CD8-positive, alpha-beta memory T cell (primary cell): ENCODE data around the gene IL1R2. TPM values are rescaled to one million over a fixed set of nuclear protein-coding genes. Genes with fewer than 3 reads are reported as not detected.
A peak's percentile ranks its signal among the peaks of the same experiment; 100 is the strongest.

Experiments used
- CTCF ChIA-PET: fragments of 350-600 bp; sonication (Branson Sonifier 250); formaldehyde crosslinking; loops from one replicate; lab custom pipeline; 2021; ENCODE audit warnings: antibody characterized with exemption; lab: Charles Lee
- POLR2A ChIA-PET: fragments of 350-600 bp; sonication (Branson Sonifier 250); formaldehyde crosslinking; loops from one replicate; lab custom pipeline; 2021; ENCODE audit warnings: antibody characterized with exemption; lab: Charles Lee
- DNase-seq, 5 donors: peaks; one replicate each; pipeline versions ENCODE4 v3.0.0 to v3.0.0-alpha.2; 2020 to 2022; ENCODE audit warnings: mixed read lengths in 1 of 5
- H3K27ac ChIP-seq: one replicate; pipeline ENCODE4 v1.7.0; 2013; ENCODE audit warnings: low read depth, mild to moderate bottlenecking, low read length, moderate library complexity
- H3K27me3 ChIP-seq: 2 replicates; pipeline ENCODE4 v1.7.0; 2013; ENCODE audit warnings: low read length, mild to moderate bottlenecking; ENCODE audit not compliant: insufficient read depth, poor library complexity, severe bottlenecking
- H3K36me3 ChIP-seq: 2 replicates; pipeline ENCODE4 v1.7.0; 2013; ENCODE audit warnings: mild to moderate bottlenecking, low read length, moderate library complexity; ENCODE audit not compliant: insufficient read depth
- H3K4me1 ChIP-seq: 2 replicates; pipeline ENCODE4 v1.7.0; 2013; ENCODE audit warnings: mild to moderate bottlenecking, low read length, moderate library complexity; ENCODE audit not compliant: insufficient read depth
- H3K4me3 ChIP-seq: 2 replicates; pipeline ENCODE4 v1.7.0; 2013; ENCODE audit warnings: mild to moderate bottlenecking, low read length
- H3K9me3 ChIP-seq: 2 replicates; pipeline ENCODE4 v1.7.0; 2013; ENCODE audit warnings: mild to moderate bottlenecking, low read length
- H3K27ac Mint-ChIP-seq, 8 donors: one replicate each; pipeline ENCODE4 v1.8.0; 2020 to 2021; ENCODE audit warnings: mixed read lengths in 8 of 8, mild to moderate bottlenecking in 6 of 8, inconsistent platforms in 3 of 8, moderate library complexity in 3 of 8
- H3K27me3 Mint-ChIP-seq, 2 donors: one replicate each; pipeline ENCODE4 v1.8.0; 2020 to 2021; ENCODE audit warnings: mixed read lengths in 2 of 2, mild to moderate bottlenecking in 1 of 2, moderate library complexity in 1 of 2
- H3K36me3 Mint-ChIP-seq, 3 donors: one replicate each; pipeline ENCODE4 v1.8.0; 2020 to 2021; ENCODE audit warnings: mixed read lengths in 3 of 3, inconsistent platforms in 1 of 3, mild to moderate bottlenecking in 1 of 3
- H3K4me1 Mint-ChIP-seq, 3 donors: one replicate each; pipeline ENCODE4 v1.8.0; 2020 to 2021; ENCODE audit warnings: mixed read lengths in 3 of 3, inconsistent platforms in 1 of 3, mild to moderate bottlenecking in 1 of 3
- H3K4me3 Mint-ChIP-seq, 7 donors: one replicate each; pipeline ENCODE4 v1.8.0; 2020 to 2021; ENCODE audit warnings: mixed read lengths in 7 of 7, mild to moderate bottlenecking in 6 of 7, moderate library complexity in 4 of 7, inconsistent platforms in 2 of 7
- H3K9me3 Mint-ChIP-seq, 5 donors: one replicate each; pipeline ENCODE4 v1.8.0; 2020 to 2022; ENCODE audit warnings: mixed read lengths in 5 of 5, mild to moderate bottlenecking in 3 of 5, moderate library complexity in 2 of 5, inconsistent platforms in 1 of 5
- polyA plus RNA-seq: library from polyadenylated mRNA; unstranded; fragments of 300-500 nt; fragmentation: Illumina TruSeq; gene quantifications from one replicate; pipeline ENCODE4 v1.2.3, GENCODE V29; 2021
- total RNA-seq, 2 experiments: library from RNA; stranded (reverse); gene quantifications; one replicate each; pipeline ENCODE4 v1.2.3, GENCODE V29; 2021

The IL1R2 gene
- total and polyA plus RNA-seq, 3 experiments from 2014 or later = 0.85 to 1.4 TPM; not detected in 1

DNA sequence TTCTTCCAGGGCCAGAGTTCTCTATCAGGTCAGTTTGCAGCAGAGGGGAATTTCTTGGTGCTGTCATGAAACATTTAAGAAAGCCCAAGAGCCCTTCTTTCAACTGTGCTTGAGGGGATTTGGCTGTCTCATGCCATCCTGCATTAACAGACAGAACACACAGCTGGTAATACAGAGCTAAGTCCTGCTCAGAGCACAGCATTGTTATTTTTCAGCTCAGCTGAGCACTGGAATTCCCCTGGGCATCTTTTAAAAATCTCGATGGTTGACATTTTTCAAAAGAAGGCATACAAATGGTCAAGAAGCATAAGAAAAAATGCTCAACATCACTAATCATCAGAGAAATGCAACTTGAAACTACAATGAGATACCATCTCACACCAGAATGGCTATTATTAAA lies 14.9 kb upstream of the IL1R2 start:
- POLR2A ChIA-PET = no interaction called here
- H3K36me3 Mint-ChIP-seq = peaks cover 0 to 1% (median 0%) of the 10 kb centered on the region in 3 donors
- H3K36me3 ChIP-seq = no peaks in the 10 kb centered on the region
- H3K4me3 Mint-ChIP-seq = no peak overlapping the region
- peaks cover 0 to 9% (median 6%) of the 10 kb centered on the region in 5 donors for H3K9me3 Mint-ChIP-seq
- no peaks in the 10 kb centered on the region for H3K9me3 ChIP-seq
- DNase-seq = no peak
- H3K4me3 ChIP-seq = no peak overlapping the region
- H3K4me1 Mint-ChIP-seq = peaks cover 3 to 11% (median 7%) of the 10 kb centered on the region in 3 donors
- no peaks in the 10 kb centered on the region for H3K4me1 ChIP-seq
- H3K27ac ChIP-seq = no peak overlapping the region
- no peak overlapping the region for H3K27ac Mint-ChIP-seq
- H3K27me3 Mint-ChIP-seq = peaks cover 6 to 23% of the 10 kb centered on the region in 2 donors
- no peaks in the 10 kb centered on the region for H3K27me3 ChIP-seq
- CTCF ChIA-PET = no interaction called here

DNA sequence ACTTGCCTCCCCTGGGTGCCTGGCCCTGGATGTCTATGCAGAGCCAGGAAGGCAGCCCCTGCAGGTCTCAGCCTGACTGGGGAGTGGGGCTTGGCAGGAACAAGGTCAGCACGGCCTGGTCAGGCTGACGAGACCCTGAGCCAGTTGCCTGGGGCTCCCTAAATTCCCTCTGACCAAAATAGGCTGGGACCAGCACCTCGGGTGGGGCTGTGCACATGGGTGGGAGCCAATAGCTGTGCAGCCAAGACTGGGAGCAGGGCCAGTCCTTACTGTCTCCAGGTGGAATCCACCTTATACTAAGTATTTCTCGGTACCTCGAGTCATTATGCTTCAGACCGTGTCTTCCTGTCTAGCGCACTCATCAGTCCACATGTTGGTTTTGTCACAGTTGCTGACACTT lies 11.4 kb upstream of the IL1R2 start:
- Mint-ChIP-seq H3K36me3 (no peaks in the 10 kb centered on the region), H3K4me3 (no peak overlapping the region), H3K27ac (peak overlapping the region in 1 of 8 donors; percentile 54), H3K9me3 (no peaks in the 10 kb centered on the region), H3K27me3 (peaks cover 9 to 12% of the 10 kb centered on the region in 2 donors), H3K4me1 (peaks cover 5 to 14% (median 8%) of the 10 kb centered on the region in 3 donors)
- no peaks in the 10 kb centered on the region for H3K36me3 ChIP-seq
- H3K9me3 ChIP-seq = no peaks in the 10 kb centered on the region
- CTCF ChIA-PET = no interaction called here
- no peaks in the 10 kb centered on the region for H3K4me1 ChIP-seq
- POLR2A ChIA-PET = no interaction called here
- DNase-seq = no peak
- no peaks in the 10 kb centered on the region for H3K27me3 ChIP-seq
- no peak overlapping the region for H3K27ac ChIP-seq
- no peak overlapping the region for H3K4me3 ChIP-seq

DNA sequence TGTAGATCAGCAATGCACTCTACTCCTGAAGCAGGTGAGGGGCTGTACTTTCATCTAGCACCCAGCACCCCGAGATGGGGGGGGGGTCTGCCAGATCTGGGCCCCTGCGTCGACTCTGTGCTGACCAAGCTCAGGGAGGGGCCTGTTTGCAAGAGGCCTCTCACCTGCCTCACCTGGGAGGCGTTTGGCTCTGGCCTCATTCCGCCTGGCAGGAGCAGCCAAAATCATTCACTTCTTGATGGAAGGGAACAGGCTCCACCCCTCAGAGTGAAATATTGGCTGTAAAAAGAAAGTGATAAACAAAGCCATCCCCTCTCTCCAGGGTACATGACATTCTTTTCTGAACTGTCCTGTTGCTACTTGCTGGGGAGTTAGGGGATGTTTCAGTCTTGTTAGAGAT lies 10.7 kb upstream of the IL1R2 start:
- Mint-ChIP-seq H3K27me3 (peaks cover 11 to 12% of the 10 kb centered on the region in 2 donors), H3K4me1 (peaks cover 6 to 20% (median 9%) of the 10 kb centered on the region in 3 donors), H3K36me3 (peaks cover 0 to 3% (median 0%) of the 10 kb centered on the region in 3 donors), H3K4me3 (no peak overlapping the region), H3K27ac (peak overlapping the region in 4 of 8 donors; percentile 17 to 83 (median 56)), H3K9me3 (no peaks in the 10 kb centered on the region)
- Histone ChIP-seq H3K9me3 (no peaks in the 10 kb centered on the region), H3K36me3 (no peaks in the 10 kb centered on the region), H3K27ac (no peak overlapping the region), H3K4me3 (no peak overlapping the region), H3K4me1 (no peaks in the 10 kb centered on the region), H3K27me3 (no peaks in the 10 kb centered on the region)
- no peak for DNase-seq
- ChIA-PET POLR2A (no interaction called here), CTCF (no interaction called here)

DNA sequence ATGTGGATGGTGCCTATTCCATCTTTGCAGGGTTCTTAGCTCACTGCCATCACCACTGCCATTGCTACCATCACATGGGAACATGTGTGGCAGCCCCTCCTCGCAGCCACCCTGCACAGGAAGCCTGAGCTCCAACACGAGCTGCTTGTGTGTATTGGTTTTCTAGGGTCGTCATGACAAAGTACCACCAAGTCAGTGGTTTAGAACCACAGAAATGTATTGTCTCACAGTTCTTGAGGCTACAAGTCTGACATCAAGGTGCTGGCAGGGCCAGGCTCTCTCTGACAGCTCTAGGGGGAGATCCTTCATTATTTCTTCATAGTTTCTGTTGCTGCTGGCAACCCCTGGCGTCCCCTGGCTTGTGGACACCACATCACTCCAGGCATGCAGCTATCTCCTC lies 10.3 kb upstream of the IL1R2 start:
- Mint-ChIP-seq H3K36me3 (peaks cover 0 to 3% (median 0%) of the 10 kb centered on the region in 3 donors), H3K4me1 (peaks cover 10 to 21% (median 13%) of the 10 kb centered on the region in 3 donors), H3K27me3 (peaks cover 7 to 12% of the 10 kb centered on the region in 2 donors), H3K9me3 (no peaks in the 10 kb centered on the region), H3K4me3 (no peak overlapping the region), H3K27ac (peak overlapping the region in 7 of 8 donors; percentile 17 to 91 (median 58))
- POLR2A ChIA-PET = no interaction called here
- peak in 3 of 5 donors; percentile 55 to 78 (median 55) for DNase-seq
- Histone ChIP-seq H3K36me3 (no peaks in the 10 kb centered on the region), H3K27ac (no peak overlapping the region), H3K4me1 (no peaks in the 10 kb centered on the region), H3K9me3 (no peaks in the 10 kb centered on the region), H3K27me3 (no peaks in the 10 kb centered on the region), H3K4me3 (no peak overlapping the region)
- CTCF ChIA-PET = no interaction called here

DNA sequence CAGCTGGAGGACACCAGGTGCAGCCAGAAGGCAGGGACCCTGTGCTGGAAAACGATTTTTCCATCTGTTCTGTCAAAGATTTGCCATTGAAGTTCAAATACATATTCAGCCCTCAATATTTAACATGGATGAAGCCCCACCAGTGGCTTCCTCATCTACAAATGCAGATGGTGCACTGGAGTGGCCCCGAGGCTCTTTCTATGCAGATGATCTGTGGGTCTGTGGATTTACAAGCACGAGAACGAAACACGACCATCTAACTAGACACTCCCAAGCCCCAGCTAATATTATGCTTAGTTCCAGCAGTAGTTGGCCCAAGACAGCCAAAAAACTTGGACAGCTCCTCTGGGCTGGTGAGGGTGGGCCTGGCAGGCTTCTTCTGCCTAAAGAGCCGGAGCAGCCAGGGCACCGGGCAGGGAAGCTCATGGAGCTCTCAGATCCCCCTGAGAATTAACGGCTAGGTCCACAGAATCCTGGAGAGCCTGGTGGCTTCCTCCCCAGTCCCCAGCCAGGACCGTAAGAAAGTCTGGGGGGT lies 9.2 kb upstream of the IL1R2 start:
- DNase-seq = no peak
- Mint-ChIP-seq H3K27ac (no peak overlapping the region), H3K9me3 (no peaks in the 10 kb centered on the region)

DNA sequence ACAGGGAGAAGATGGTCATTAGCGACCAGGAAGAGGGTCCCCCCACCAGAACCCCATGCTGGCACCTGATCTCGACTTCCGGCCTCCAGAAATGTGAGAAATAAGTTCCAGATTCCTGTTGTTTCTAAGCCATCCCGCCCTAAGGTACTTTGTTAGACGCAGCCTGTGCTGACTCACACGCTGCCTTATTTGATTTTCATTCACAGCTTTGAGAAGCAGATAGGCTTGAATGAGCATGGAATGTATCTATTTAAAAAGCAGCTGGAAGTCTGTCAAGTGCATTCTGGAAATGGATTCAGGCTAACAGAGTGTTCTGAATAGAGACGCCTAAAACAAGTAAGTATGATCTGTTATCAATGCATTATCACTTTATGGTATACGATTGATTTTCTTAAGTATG lies 8.3 kb upstream of the IL1R2 start:
- H3K4me3 Mint-ChIP-seq = no peak overlapping the region
- Histone ChIP-seq H3K27me3 (no peaks in the 10 kb centered on the region), H3K4me1 (no peaks in the 10 kb centered on the region), H3K36me3 (no peaks in the 10 kb centered on the region), H3K27ac (no peak overlapping the region), H3K9me3 (no peaks in the 10 kb centered on the region), H3K4me3 (no peak overlapping the region)
- ChIA-PET CTCF (no interaction called here), POLR2A (no interaction called here)
- peak overlapping the region in 1 of 8 donors; percentile 12 for H3K27ac Mint-ChIP-seq
- H3K36me3 Mint-ChIP-seq = peaks cover 0 to 3% (median 0%) of the 10 kb centered on the region in 3 donors
- no peak for DNase-seq
- no peaks in the 10 kb centered on the region for H3K9me3 Mint-ChIP-seq
- H3K4me1 Mint-ChIP-seq = peaks cover 22 to 41% (median 32%) of the 10 kb centered on the region in 3 donors
- peaks cover 5 to 16% of the 10 kb centered on the region in 2 donors for H3K27me3 Mint-ChIP-seq

More for the DNA sequence above, 9.2 kb upstream of the IL1R2 start:
- H3K4me1 ChIP-seq = no peaks in the 10 kb centered on the region
- no peaks in the 10 kb centered on the region for H3K36me3 ChIP-seq
- ChIA-PET CTCF (no interaction called here), POLR2A (no interaction called here)
- no peaks in the 10 kb centered on the region for H3K27me3 ChIP-seq
- H3K27ac ChIP-seq = no peak overlapping the region
- no peaks in the 10 kb centered on the region for H3K9me3 ChIP-seq
- no peak overlapping the region for H3K4me3 ChIP-seq
- H3K4me3 Mint-ChIP-seq = no peak overlapping the region
- H3K4me1 Mint-ChIP-seq = peaks cover 18 to 32% (median 24%) of the 10 kb centered on the region in 3 donors
- peaks cover 5 to 15% of the 10 kb centered on the region in 2 donors for H3K27me3 Mint-ChIP-seq
- peaks cover 0 to 3% (median 0%) of the 10 kb centered on the region in 3 donors for H3K36me3 Mint-ChIP-seq

DNA sequence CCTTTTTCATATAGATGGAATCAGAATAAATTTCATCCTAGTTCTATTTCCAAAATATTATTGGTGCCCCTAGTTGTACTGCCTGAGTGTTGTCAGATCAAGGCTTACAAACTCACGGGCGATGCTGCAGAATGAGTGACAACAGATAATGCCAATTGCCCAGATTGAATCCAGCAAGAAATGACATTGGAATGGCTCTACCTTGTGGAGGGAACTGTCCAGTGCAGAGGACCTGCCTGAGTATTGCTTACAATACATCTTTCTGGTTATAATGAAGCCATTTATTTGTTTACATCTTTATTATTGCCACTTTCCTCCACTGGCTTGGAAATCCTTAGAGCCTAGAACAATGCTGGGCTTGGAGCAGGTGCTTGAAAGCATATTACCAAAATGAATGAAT lies 7.8 kb upstream of the IL1R2 start:
- no peaks in the 10 kb centered on the region for H3K4me1 ChIP-seq
- ChIA-PET POLR2A (no interaction called here), CTCF (no interaction called here)
- Mint-ChIP-seq H3K36me3 (peaks cover 0 to 3% (median 0%) of the 10 kb centered on the region in 3 donors), H3K27me3 (peaks cover 5 to 16% of the 10 kb centered on the region in 2 donors), H3K4me3 (no peak overlapping the region), H3K27ac (no peak overlapping the region), H3K9me3 (no peaks in the 10 kb centered on the region), H3K4me1 (peaks cover 22 to 41% (median 32%) of the 10 kb centered on the region in 3 donors)
- H3K9me3 ChIP-seq = no peaks in the 10 kb centered on the region
- H3K36me3 ChIP-seq = no peaks in the 10 kb centered on the region
- no peak overlapping the region for H3K27ac ChIP-seq
- no peak overlapping the region for H3K4me3 ChIP-seq
- H3K27me3 ChIP-seq = no peaks in the 10 kb centered on the region
- no peak for DNase-seq

DNA sequence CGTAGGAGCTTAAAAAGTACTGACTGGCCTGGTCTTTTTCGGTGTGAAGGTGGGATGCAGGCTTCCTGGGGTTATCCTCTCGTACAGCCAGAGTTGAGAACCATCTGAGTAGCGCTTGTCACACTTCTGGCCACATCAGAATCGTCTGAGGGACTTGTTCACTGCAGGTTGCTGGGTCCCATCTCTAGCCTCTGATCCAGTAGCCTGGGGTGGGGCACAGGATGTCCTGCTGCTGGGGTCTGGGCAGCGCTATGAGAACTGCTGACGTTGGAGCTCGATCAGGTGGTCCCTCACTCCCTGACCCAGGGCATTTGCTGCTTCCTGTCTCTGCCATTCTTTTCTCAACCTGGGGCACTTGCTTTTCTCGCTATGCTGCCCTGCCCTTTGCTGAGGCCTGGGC lies 7.1 kb upstream of the IL1R2 start:
- H3K27me3 Mint-ChIP-seq = peaks cover 5 to 13% of the 10 kb centered on the region in 2 donors
- Histone ChIP-seq H3K36me3 (no peaks in the 10 kb centered on the region), H3K27me3 (no peaks in the 10 kb centered on the region), H3K9me3 (no peaks in the 10 kb centered on the region), H3K4me3 (no peak overlapping the region), H3K4me1 (no peaks in the 10 kb centered on the region), H3K27ac (no peak overlapping the region)
- POLR2A ChIA-PET = no interaction called here
- CTCF ChIA-PET = no interaction called here
- H3K4me1 Mint-ChIP-seq = peaks cover 25 to 45% (median 35%) of the 10 kb centered on the region in 3 donors
- H3K4me3 Mint-ChIP-seq = peak overlapping the region in 1 of 7 donors; percentile 32
- H3K9me3 Mint-ChIP-seq = no peaks in the 10 kb centered on the region
- peak in 1 of 5 donors; percentile 16 for DNase-seq
- H3K36me3 Mint-ChIP-seq = peaks cover 0 to 3% (median 0%) of the 10 kb centered on the region in 3 donors
- peak overlapping the region in 1 of 8 donors; percentile 54 for H3K27ac Mint-ChIP-seq
